Lower leg skin (tissue), 4 donors: ENCODE measurements around the gene NLRP1. TPM values are rescaled to one million over a fixed set of nuclear protein-coding genes. Genes with fewer than 3 reads are reported as not detected.

Experiments used
- DNase-seq, 2 donors: peaks; one replicate each; pipeline ENCODE4 v3.0.0-alpha.2; 2019; ENCODE audit warnings: low spot score in 2 of 2
- H3K4me3 ChIP-seq: fragments of 200-600 bp; sonication (generic); 2 replicates; pipeline ENCODE4 v1.5.1; 2017; ENCODE audit warnings: mild to moderate bottlenecking, low read depth; ENCODE audit not compliant: poor library complexity, severe bottlenecking
- CTCF ChIP-seq, 3 donors: fragments of 450-650 bp; IDR thresholded peaks; one replicate each; pipeline ENCODE4 v1.5.1; 2016; ENCODE audit warnings: antibody characterized with exemption in 3 of 3, mild to moderate bottlenecking in 3 of 3, moderate library complexity in 2 of 3
- POLR2A ChIP-seq, 2 donors: fragments of 450-650 bp; IDR thresholded peaks; one replicate each; pipeline ENCODE4 v1.6.1; 2016 to 2017; ENCODE audit warnings: antibody characterized with exemption in 2 of 2, mild to moderate bottlenecking in 1 of 2, moderate library complexity in 1 of 2
- WGBS, 2 donors: methylation state at CpG; one replicate each; pipeline ENCODE4 v1.1.5; 2018; 5-methylcytosine and 5-hydroxymethylcytosine counted together
- intact Hi-C: fragments of 100-400 bp; cut with DNase I; formaldehyde crosslinking; loops from one replicate; pipeline ENCODE4 v1.15.0; 2023; ENCODE audit warnings: low total_unique reads
- total RNA-seq, 4 donors: library from RNA; depleted of rRNA; stranded (reverse); fragments of >200 nt; gene quantifications; one replicate each; pipeline ENCODE4 v1.1.0, GENCODE V29; 2016

NLRP1 gene
- total RNA-seq, 4 donors from 2014 or later, result 55.5 to 163 (median 68.9) TPM

- intact Hi-C loops, result no loop called here
- H3K4me3 ChIP-seq, result no peak overlapping the region
- no peak for DNase-seq
- TF ChIP-seq CTCF (IDR thresholded peaks at IDR 0.05) (no peak), POLR2A (IDR thresholded peaks at IDR 0.05) (no peak)
- 70 to 72% methylated on average over 4 of the region's 4 CpGs for WGBS, 2 donors
These were observed 75.5 kb downstream of the NLRP1 start for GRCh38 chr17:5508810-5509209.

GRCh38 chr17:5506307-5506706 lies 78.0 kb downstream of the NLRP1 start:
- intact Hi-C loops, result no loop called here
- TF ChIP-seq POLR2A (IDR thresholded peaks at IDR 0.05) (no peak), CTCF (IDR thresholded peaks at IDR 0.05) (no peak)
- no peak for DNase-seq
- 69 to 86% methylated on average over 5 of the region's 5 CpGs for WGBS, 2 donors
- no peak overlapping the region for H3K4me3 ChIP-seq

GRCh38 chr17:5502552-5502951 lies 81.8 kb downstream of the NLRP1 start:
- TF ChIP-seq POLR2A (IDR thresholded peaks at IDR 0.05) (no peak), CTCF (IDR thresholded peaks at IDR 0.05) (no peak)
- intact Hi-C loops, result no loop called here
- WGBS, 2 donors, result 94 to 97% methylated on average over 4 of the region's 4 CpGs
- no peak overlapping the region for H3K4me3 ChIP-seq
- no peak for DNase-seq

- whole genome bisulfite sequencing, 2 donors, result 86 to 88% methylated on average over 8 of the region's 8 CpGs
- no peak overlapping the region for H3K4me3 ChIP-seq
- intact Hi-C loops, result no loop called here
- TF ChIP-seq POLR2A (IDR thresholded peaks at IDR 0.05) (no peak), CTCF (IDR thresholded peaks at IDR 0.05) (no peak)
- no peak for DNase-seq
These were observed 82.6 kb downstream of the NLRP1 start for GRCh38 chr17:5501685-5502084.

- intact Hi-C loops, result no loop called here
- 6 to 7% methylated on average over 21 to 52 of the region's 67 CpGs for WGBS, 2 donors
- peak overlapping the region; percentile 9 for H3K4me3 ChIP-seq
- DNase-seq, result peak; percentile 28 to 91
- TF ChIP-seq POLR2A (IDR thresholded peaks at IDR 0.05) (no peak), CTCF (IDR thresholded peaks at IDR 0.05) (no peak)
These were observed 83.5 kb downstream of the NLRP1 start for GRCh38 chr17:5500589-5501391.

- no peak for TF ChIP-seq CTCF (IDR thresholded peaks at IDR 0.05)
- TF ChIP-seq POLR2A (IDR thresholded peaks at IDR 0.05), result no peak
- H3K4me3 ChIP-seq, result no peak overlapping the region
- intact Hi-C loops, result no loop called here
- no peak for DNase-seq
- 12 to 24% methylated on average over 18 of the region's 18 CpGs for WGBS, 2 donors
These were observed 84.1 kb downstream of the NLRP1 start for GRCh38 chr17:5500247-5500588.
